BLaER1 treated with 17β-estradiol and CSF1 and Interleukin-3, amounts not matched to agents 10 nM and 100 nM (cell line): ENCODE measurements around the gene GNB1L.
"Not testable (repeated sequence)": the region's sequence is repeated elsewhere in the genome, so short reads cannot be mapped to it uniquely, and the experiment has no call there.

Experiments used
- H3K27ac ChIP-seq, 11 experiments: shearing (Covaris generic); formaldehyde crosslinking; 2 replicates each; pipeline ENCODE4 v1.8.1; 2022
- H3K27me3 ChIP-seq, 11 experiments: shearing (Covaris generic); formaldehyde crosslinking; 2 replicates each; pipeline ENCODE4 v1.8.1; 2022
- H3K36me3 ChIP-seq, 11 experiments: shearing (Covaris generic); formaldehyde crosslinking; 2 replicates each; pipeline ENCODE4 v1.8.1; 2022
- H3K4me1 ChIP-seq, 10 experiments: shearing (Covaris generic); formaldehyde crosslinking; 2 replicates each; pipeline ENCODE4 v1.8.1; 2022
- H3K4me2 ChIP-seq, 11 experiments: shearing (Covaris generic); formaldehyde crosslinking; 2 replicates each; pipeline ENCODE4 v1.8.1; 2022
- H3K4me3 ChIP-seq, 10 experiments: shearing (Covaris generic); formaldehyde crosslinking; 2 replicates each; pipeline ENCODE4 v1.8.1; 2022
- H3K9ac ChIP-seq, 11 experiments: shearing (Covaris generic); formaldehyde crosslinking; 2 replicates each; pipeline ENCODE4 v1.8.1; 2022
- H3K9me3 ChIP-seq, 11 experiments: shearing (Covaris generic); formaldehyde crosslinking; replicated peaks in 1 of 11; 2 replicates each; pipeline ENCODE4 v1.8.1; 2022
- H4K20me1 ChIP-seq, 11 experiments: shearing (Covaris generic); formaldehyde crosslinking; 2 replicates each; pipeline ENCODE4 v1.8.1; 2022
- Cebpa-rat ChIP-seq, 11 experiments: shearing (Covaris generic); IDR thresholded peaks; 2 replicates each; pipeline ENCODE4 v1.8.1; 2022

GNB1L gene

DNA sequence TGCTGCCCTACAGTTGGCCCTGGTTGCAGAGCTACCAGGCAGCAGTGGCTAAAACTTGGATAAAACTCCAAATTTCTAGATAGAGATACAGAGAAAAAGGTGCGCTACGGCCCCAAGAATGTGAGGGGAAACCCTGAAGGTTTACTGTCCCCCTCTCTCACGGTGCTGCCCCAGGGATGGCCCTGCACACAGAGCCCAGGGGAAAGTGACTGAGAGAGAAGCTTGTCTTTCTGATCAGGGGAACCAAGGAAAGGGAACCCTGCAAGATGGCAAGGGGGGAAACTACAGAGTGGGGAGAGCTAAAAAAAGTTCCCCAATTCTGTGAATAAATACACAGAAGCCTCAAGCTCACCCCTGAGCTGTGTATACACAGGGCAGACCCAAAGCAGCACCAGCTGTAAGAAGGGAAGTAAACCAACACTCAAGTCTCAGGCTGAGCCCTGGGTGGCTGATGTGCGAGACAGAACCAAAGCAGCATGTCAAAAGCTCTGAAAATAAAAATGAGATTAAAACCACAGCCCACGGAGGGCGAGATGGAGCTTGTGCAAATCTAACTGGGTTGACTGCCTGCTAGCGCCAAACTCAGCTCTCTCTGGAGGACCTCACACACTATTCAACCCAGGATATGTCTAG, 22.1 kb downstream of the GNB1L start:
- Histone ChIP-seq H3K4me2 (peak overlapping the region in 10 of 11 experiments; percentile 0 to 46 (median 16); a peak in 13 of 22 replicates), H3K9ac (peak overlapping the region in 2 of 11 experiments; percentile 7 to 26; a peak in 1 of 22 replicates), H3K27me3 (no peaks in the 10 kb centered on the region), H3K36me3 (0 out of 22 replicates have a peak, but pooled peaks cover 0 to 4% (median 0%) of the 10 kb centered on the region in 11 experiments), H3K4me3 (no peak overlapping the region), H3K9me3 (no peaks in the 10 kb centered on the region), H3K27ac (no peak overlapping the region; a peak in 1 of 22 replicates), H4K20me1 (peaks cover 0 to 21% (median 0%) of the 10 kb centered on the region in 11 experiments; a peak in 4 of 22 replicates), H3K4me1 (peaks cover 7 to 13% (median 11%) of the 10 kb centered on the region in 10 experiments; a peak in 17 of 20 replicates)
- TF ChIP-seq Cebpa-rat (IDR thresholded peaks at IDR 0.05), result no peak

DNA sequence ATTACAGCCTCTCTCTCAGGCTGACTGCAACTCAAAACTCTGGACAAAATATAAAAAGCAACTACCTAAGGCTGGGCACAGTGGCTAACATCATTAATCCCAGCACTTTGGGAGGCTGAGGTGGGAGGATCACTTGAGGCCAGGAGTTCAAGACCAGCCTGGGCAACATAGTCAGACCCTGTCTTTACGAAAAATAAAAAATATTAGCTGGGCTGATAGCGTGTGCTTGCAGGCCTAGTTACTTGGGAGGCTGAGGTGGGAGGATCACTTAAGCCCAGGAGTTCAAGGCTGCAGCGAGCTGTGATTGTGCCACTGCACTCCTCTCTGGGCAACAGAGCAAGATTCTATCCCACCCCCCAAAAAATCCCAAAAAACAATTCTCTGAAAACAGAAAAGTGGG, 22.7 kb downstream of the GNB1L start:
- not testable (repeated sequence) for H3K36me3 ChIP-seq, H3K27ac ChIP-seq, H3K9me3 ChIP-seq, H3K4me3 ChIP-seq, H3K27me3 ChIP-seq
- Histone ChIP-seq H3K4me1 (peaks cover 7 to 13% (median 11%) of the 10 kb centered on the region in 10 experiments; a peak in 17 of 20 replicates), H4K20me1 (peaks cover 0 to 17% (median 0%) of the 10 kb centered on the region in 11 experiments; a peak in 4 of 22 replicates), H3K4me2 (peak overlapping the region in 4 of 11 experiments; percentile 21 to 46 (median 34); a peak in 6 of 22 replicates), H3K9ac (peak overlapping the region in 1 of 11 experiments; percentile 7; a peak in 1 of 22 replicates)

DNA sequence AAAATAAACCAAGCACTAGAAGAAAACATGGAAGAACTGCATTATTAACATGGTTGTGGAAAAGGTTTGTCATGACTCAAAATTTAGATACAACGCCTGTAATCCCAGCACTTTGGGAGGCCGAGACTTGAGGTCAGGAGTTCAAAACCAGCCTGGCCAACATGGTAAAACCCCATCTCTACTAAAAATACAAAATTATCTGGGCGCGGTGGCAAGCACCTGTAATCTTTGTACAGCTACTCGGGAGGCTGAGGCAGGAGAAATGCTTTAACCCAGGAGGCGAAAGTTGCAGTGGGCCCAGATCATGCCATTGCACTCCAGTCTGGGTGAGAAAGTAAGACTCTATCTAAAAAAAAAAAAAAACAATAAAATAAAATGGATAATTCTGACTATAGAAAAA, 23.7 kb downstream of the GNB1L start:
- no peak overlapping the region for H3K4me3 ChIP-seq
- no peak overlapping the region for H3K9ac ChIP-seq
- no peak overlapping the region for H3K4me2 ChIP-seq
- H3K4me1 ChIP-seq, result peaks cover 7 to 18% (median 13%) of the 10 kb centered on the region in 10 experiments; a peak in 19 of 20 replicates
- H3K36me3 ChIP-seq, result peaks cover 0 to 9% (median 0%) of the 10 kb centered on the region in 11 experiments; a peak in 5 of 22 replicates
- no peak overlapping the region for H3K27ac ChIP-seq
- peaks cover 0 to 12% (median 9%) of the 10 kb centered on the region in 11 experiments; a peak in 16 of 22 replicates for H3K9me3 ChIP-seq
- TF ChIP-seq Cebpa-rat (IDR thresholded peaks at IDR 0.05), result no peak
- H3K27me3 ChIP-seq, result no peaks in the 10 kb centered on the region
- peaks cover 0 to 17% (median 0%) of the 10 kb centered on the region in 11 experiments; a peak in 4 of 22 replicates for H4K20me1 ChIP-seq

DNA sequence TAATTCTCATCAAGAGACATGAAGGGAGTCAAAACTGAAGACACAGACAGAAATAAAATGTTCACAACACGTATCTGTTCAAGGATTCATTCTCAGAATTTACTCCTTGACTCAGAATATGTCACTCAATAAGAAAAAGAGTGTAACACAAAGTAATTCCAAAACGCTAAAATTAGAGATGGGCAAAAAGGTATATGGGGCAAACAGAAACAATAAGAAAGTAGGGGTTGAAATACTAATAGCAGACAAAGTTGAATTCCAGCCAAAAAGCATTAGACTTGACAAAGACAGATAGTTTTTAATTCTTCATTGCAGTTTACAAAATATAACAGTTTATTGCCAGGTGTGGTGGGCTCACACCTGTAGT, 26.7 kb downstream of the GNB1L start:
- no peak overlapping the region for H3K27ac ChIP-seq
- peaks cover 0 to 15% (median 13%) of the 10 kb centered on the region in 11 experiments; a peak in 16 of 22 replicates for H3K9me3 ChIP-seq
- H3K9ac ChIP-seq, result no peak overlapping the region
- no peak for TF ChIP-seq Cebpa-rat (IDR thresholded peaks at IDR 0.05)
- peaks cover 0 to 13% (median 0%) of the 10 kb centered on the region in 11 experiments; a peak in 5 of 22 replicates for H3K36me3 ChIP-seq
- peaks cover 0 to 38% (median 12%) of the 10 kb centered on the region in 11 experiments; a peak in 11 of 22 replicates for H4K20me1 ChIP-seq
- no peaks in the 10 kb centered on the region for H3K27me3 ChIP-seq
- no peak overlapping the region for H3K4me2 ChIP-seq
- H3K4me3 ChIP-seq, result no peak overlapping the region
- peaks cover 28 to 47% (median 41%) of the 10 kb centered on the region in 10 experiments for H3K4me1 ChIP-seq

DNA sequence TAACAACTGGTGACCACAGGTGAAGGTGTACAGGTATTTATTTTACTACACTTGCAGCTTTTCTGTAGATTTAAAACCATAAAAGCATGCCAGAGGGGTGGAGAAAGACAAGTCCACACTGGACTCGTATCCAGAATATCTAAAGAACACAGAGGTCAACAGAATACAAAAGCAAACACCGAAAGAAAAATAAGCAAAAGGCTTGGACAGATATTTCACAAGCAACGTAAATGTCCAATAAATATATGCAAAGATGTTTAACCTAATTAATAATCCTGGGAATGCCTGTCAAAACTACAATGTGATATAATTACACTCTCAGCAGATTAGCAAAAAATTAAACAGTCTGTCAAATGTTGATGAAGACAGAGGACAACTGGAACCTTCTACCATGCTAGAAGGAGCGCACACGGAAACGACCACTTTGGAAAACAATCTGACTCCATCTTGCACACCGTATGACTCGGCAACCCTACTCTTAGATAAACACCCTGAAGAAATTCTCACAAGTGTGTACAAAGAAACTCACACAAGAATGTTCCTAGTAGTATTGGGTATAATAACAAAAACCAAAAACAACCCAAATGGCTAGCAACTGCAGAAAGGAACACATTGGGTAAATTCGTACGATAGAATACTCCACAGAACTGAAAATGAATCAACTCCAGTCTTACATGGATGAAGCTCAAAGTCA, 27.2 kb downstream of the GNB1L start:
- peaks cover 0 to 13% (median 0%) of the 10 kb centered on the region in 11 experiments; a peak in 5 of 22 replicates for H3K36me3 ChIP-seq
- H3K4me1 ChIP-seq, result peaks cover 28 to 47% (median 41%) of the 10 kb centered on the region in 10 experiments
- H3K27me3 ChIP-seq, result no peaks in the 10 kb centered on the region
- no peak overlapping the region for H3K4me3 ChIP-seq
- peaks cover 0 to 15% (median 13%) of the 10 kb centered on the region in 11 experiments; a peak in 16 of 22 replicates for H3K9me3 ChIP-seq
- H3K27ac ChIP-seq, result no peak overlapping the region
- no peak overlapping the region for H3K4me2 ChIP-seq
- no peak for TF ChIP-seq Cebpa-rat (IDR thresholded peaks at IDR 0.05)
- no peak overlapping the region for H3K9ac ChIP-seq
- H4K20me1 ChIP-seq, result peaks cover 0 to 40% (median 18%) of the 10 kb centered on the region in 11 experiments; a peak in 12 of 22 replicates

GRCh38 chr22:19826619-19826950, 28.1 kb downstream of the GNB1L start:
- no peak overlapping the region for H3K9ac ChIP-seq
- H3K9me3 ChIP-seq, result peaks cover 0 to 15% (median 13%) of the 10 kb centered on the region in 11 experiments; a peak in 16 of 22 replicates
- peaks cover 33 to 51% (median 47%) of the 10 kb centered on the region in 10 experiments for H3K4me1 ChIP-seq
- H3K27me3 ChIP-seq, result no peaks in the 10 kb centered on the region
- peaks cover 0 to 43% (median 19%) of the 10 kb centered on the region in 11 experiments; a peak in 13 of 22 replicates for H4K20me1 ChIP-seq
- H3K4me2 ChIP-seq, result 0 out of 22 replicates have a peak overlapping the region, but pooled peaks of 1 of the 11 experiments have one; percentile 87
- no peak for TF ChIP-seq Cebpa-rat (IDR thresholded peaks at IDR 0.05)
- H3K36me3 ChIP-seq, result peaks cover 0 to 13% (median 0%) of the 10 kb centered on the region in 11 experiments; a peak in 5 of 22 replicates
- no peak overlapping the region for H3K4me3 ChIP-seq
- peak overlapping the region in 3 of 11 experiments; percentile 85 to 88 (median 87); a peak in 4 of 22 replicates for H3K27ac ChIP-seq

- peak overlapping the region in 7 of 11 experiments; percentile 87 to 95 (median 91); a peak in 11 of 22 replicates for H3K4me2 ChIP-seq
- H3K36me3 ChIP-seq, result peaks cover 0 to 13% (median 0%) of the 10 kb centered on the region in 11 experiments; a peak in 6 of 22 replicates
- TF ChIP-seq Cebpa-rat (IDR thresholded peaks at IDR 0.05), result no peak
- H3K4me1 ChIP-seq, result peaks cover 35 to 56% (median 52%) of the 10 kb centered on the region in 10 experiments
- H3K27ac ChIP-seq, result peak overlapping the region in 6 of 11 experiments; percentile 76 to 88 (median 85); a peak in 9 of 22 replicates
- H4K20me1 ChIP-seq, result peaks cover 0 to 48% (median 19%) of the 10 kb centered on the region in 11 experiments; a peak in 13 of 22 replicates
- peaks cover 0 to 15% (median 13%) of the 10 kb centered on the region in 11 experiments; a peak in 16 of 22 replicates for H3K9me3 ChIP-seq
- H3K9ac ChIP-seq, result peak overlapping the region in 3 of 11 experiments; percentile 57 to 77 (median 73); a peak in 3 of 22 replicates
- no peak overlapping the region for H3K4me3 ChIP-seq
- H3K27me3 ChIP-seq, result no peaks in the 10 kb centered on the region
Measured at GRCh38 chr22:19825904-19826618, 28.6 kb downstream of the GNB1L start.

- Histone ChIP-seq H3K4me2 (peak overlapping the region; percentile 35 to 95 (median 87)), H3K36me3 (peaks cover 0 to 12% (median 0%) of the 10 kb centered on the region in 11 experiments; a peak in 6 of 22 replicates), H3K9me3 (peaks cover 0 to 15% (median 13%) of the 10 kb centered on the region in 11 experiments; a peak in 16 of 22 replicates), H3K4me3 (peak overlapping the region in 4 of 10 experiments; percentile 7 to 38 (median 20); a peak in 3 of 20 replicates), H3K27ac (peak overlapping the region in 8 of 11 experiments; percentile 51 to 88 (median 83); a peak in 16 of 22 replicates), H3K4me1 (peaks cover 35 to 68% (median 63%) of the 10 kb centered on the region in 10 experiments), H3K9ac (peak overlapping the region in 8 of 11 experiments; percentile 18 to 78 (median 69); a peak in 16 of 22 replicates), H3K27me3 (no peaks in the 10 kb centered on the region), H4K20me1 (peaks cover 0 to 56% (median 19%) of the 10 kb centered on the region in 11 experiments; a peak in 13 of 22 replicates)
- TF ChIP-seq Cebpa-rat (IDR thresholded peaks at IDR 0.05), result no peak
Measured at GRCh38 chr22:19824926-19825339, 29.7 kb downstream of the GNB1L start.
